NCI-H146 treated with DMSO at 0.1 percent for 48 hours (cell line): Measurements from ENCODE around the gene DLG2.
A peak's percentile ranks its signal among the peaks of the same experiment; 100 is the strongest.

Experiments
- DNase-seq: peaks from one replicate; lab custom pipeline; 2025; ENCODE audit not compliant: unreplicated experiment; lab: John Stamatoyannopoulos, UW

The DLG2 gene

GRCh38 chr11:83918476-83918875 is 1708.7 kb downstream of the DLG2 start:
- no peak for DNase-seq

- no peak for DNase-seq
Observed at GRCh38 chr11:83914995-83915394, 1712.1 kb downstream of the DLG2 start.

GRCh38 chr11:83909579-83910534 is 1717.3 kb downstream of the DLG2 start:
- DNase-seq = no peak

GRCh38 chr11:83908298-83908856 is 1718.8 kb downstream of the DLG2 start:
- DNase-seq = no peak

DNA sequence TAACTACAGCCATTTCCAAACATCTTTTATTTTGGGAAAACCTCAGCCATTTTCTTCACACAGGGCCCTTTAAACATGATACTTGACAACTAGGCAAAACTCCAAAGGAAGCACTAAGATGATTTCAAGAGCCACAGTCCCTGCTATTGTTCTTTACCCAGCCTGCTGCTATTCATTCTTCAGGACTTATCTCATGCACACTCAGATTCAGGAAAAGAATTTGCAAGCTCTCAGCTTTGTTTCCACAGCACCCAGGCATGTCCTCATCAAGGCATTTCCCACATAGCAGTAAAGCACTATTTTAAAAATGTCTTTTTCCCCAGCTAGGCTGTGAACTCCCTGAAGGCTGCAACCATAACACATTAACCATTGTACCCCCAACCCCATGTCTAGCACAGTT is 1731.6 kb downstream of the DLG2 start:
- no peak for DNase-seq

DNA sequence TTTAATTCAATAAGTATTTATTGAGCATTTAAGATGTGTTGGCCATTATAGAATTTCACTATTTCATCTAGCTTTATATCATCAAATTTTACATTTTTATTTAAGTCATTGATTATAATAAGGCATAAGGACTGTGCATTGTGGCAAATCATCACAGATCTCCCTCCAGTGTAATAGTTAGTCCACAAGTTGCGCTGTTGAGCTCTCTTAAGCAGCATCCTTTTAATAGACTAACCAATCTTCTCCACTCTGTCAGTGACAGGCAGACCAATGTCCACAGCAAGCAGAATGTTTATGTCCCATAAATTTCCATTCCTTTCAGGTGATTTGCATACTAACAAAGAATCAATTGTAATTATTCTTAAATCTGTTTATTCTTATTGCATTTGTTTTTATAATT is 1745.7 kb downstream of the DLG2 start:
- DNase-seq = no peak

DNA sequence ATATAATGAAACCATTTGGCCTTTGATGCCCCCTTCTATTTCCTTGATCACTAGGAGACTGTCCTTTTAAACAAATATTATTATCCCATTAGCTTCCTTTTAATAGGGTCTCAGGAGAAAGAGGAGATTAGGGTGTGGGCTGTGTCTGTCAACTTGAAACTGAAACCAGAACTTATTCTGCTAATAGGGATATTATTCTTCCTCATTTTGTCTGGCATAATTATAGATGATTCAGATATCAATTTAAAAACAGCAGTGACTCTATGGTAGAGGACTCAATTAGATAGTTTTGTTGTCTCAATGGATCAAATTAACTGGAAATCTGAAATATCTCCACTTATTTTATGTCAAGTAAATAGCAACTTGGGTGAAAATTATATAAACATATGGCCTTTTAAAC is 1756.1 kb downstream of the DLG2 start:
- peak; percentile 23 for DNase-seq

GRCh38 chr11:83866655-83867054 is 1760.5 kb downstream of the DLG2 start:
- no peak for DNase-seq

DNA sequence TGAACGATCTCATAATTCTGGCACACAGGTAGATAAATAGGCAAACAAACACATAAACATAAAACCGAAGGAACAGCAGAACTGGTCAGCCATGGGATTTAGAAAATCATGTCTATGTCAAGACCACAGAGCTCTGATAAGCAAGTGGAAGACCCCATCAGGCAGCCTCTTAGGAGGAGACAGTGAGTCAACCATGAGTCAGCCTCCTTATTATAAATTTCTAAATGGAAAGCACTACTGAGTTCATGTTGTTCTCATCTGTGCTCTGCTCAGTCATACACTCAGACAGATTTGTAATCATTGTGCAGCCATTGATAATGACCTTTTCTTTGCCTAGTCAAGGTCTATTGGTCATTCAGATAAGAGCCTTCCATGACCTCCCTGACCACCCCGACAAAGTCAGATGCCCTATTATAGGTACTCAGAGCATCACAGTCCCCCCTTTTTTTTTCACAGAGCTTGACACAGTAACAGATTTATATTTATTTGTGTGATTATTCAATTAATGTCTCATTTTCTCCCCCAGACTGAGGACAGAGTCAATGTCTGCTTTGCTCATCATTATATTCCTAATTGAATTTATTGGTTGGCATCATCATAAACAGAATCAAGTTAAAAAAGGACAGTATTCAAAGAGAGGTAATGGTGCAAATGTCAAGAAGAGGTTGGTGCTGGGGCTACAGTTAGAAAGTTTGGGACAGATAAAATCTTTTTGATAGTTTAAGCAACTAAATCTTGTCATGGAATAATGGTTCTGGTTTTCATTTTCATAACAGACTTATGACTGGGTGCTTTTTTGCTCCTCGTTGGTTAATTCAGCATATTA is 1761.3 kb downstream of the DLG2 start:
- DNase-seq = no peak

GRCh38 chr11:83864412-83865057 is 1762.6 kb downstream of the DLG2 start:
- no peak for DNase-seq

DNA sequence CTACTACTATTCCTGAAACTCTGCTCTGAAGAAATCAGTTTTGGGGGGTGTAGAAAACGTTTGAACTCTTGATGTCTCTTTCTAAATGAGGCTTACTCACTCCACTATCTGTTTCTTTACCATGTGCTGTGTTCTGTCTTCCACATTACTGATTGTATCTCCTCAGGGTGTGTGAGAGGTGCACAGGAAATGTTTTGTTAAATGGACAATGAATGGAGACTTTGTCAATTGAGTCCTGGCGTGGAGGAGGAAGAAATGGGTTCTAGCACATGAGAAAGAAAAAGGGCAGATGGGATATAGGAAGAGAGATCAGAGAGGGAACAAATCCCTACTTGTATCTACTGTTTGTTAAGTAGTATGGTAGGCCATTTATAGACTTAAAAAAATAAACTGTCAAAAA is 1763.9 kb downstream of the DLG2 start:
- DNase-seq = no peak

DNA sequence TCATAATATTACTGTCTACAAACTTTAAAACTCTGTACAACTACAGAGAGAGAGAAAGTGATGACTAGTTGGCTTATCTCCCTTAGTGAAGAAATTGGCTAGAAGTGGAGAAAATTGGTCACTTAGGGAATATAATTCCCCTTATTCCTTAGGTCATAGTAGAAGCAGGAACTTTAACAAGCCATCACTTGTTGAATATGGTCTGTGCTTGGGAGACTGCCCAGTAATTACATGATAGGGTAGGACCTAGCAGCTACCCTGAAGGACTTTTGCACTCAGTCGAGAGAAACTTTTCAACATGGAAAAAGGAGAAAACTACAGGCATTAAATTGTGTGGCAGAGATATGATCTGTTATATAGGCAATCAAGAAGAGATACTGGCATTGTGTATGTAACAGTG is 1764.5 kb downstream of the DLG2 start:
- DNase-seq = no peak

DNA sequence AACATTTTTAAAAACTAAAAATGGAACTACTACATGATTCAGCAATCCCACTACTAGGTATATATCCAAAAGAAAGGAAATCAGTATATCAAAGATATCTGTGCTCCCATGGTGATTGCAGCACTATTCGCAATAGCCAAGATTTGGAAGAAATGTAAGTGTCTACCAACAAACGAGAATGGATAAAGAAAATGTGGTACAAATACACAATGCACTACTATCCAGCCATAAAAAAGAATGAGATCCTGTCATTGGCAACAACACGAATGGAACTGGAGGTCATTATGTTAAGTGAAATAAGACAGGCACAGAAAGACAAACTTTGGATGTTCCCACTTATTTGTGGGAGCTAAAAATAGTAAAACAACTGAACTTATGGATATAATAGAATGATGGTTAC is 1765.1 kb downstream of the DLG2 start:
- no peak for DNase-seq

- DNase-seq = no peak
Observed at GRCh38 chr11:83858694-83859093, 1768.5 kb downstream of the DLG2 start.

DNA sequence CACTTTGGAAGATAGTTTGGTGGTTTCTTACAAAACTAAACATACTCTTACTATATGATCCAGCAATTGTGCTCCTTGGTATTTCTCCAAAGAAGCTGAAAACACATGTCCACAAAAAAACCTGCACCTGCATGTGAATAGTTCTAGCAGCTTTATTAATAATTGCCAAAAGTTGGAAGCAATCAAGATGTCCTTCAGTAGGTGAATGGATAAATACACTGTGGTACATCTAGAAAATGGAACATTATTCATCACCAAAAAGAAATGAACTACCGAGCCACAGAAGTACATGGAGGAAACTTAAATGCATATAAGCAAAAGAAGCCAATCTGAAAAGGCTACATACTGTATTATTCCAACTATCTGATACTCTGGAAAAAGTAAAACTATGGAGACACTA is 1771.9 kb downstream of the DLG2 start:
- no peak for DNase-seq

GRCh38 chr11:83852775-83853442 is 1774.2 kb downstream of the DLG2 start:
- no peak for DNase-seq

DNA sequence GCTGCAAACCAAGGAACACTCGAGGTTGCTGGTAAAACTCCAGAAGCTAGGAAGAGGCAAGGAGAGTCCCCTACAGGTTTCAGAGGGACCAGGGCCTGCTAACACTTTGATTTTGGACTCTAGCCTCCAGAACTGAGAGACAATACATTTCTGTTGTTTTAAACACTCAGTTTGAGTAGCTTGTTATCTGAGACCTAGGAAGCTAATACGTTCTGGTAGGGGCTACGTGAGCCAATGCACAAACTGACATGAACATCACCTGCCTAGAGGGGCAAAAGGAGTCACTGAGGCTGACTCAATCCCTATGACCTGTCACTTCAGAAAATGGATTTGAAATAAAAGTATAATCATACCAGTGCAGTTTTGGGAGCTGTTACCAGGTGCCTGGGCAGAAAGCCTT is 1775.1 kb downstream of the DLG2 start:
- DNase-seq = no peak

- DNase-seq = no peak
Observed at GRCh38 chr11:83847467-83848034, 1779.6 kb downstream of the DLG2 start.

DNA sequence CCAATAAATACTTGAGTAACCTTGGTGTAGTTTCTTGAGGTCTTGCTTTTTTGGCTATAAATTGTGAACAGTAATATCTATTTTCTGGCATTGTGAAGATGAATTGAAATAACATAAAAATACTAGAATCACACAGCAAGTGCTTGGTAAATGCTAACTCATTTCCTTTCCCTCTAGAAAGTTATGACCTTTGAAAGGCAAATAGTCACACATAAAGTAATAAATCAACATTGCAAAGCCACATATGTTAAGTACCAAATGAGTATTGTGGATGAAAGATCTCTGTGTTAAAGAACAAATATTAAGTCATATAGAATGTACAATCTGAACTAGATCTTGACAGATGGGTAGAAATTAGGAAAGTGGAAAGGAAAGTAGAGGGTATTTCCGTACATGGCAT is 1781.3 kb downstream of the DLG2 start:
- no peak for DNase-seq

DNA sequence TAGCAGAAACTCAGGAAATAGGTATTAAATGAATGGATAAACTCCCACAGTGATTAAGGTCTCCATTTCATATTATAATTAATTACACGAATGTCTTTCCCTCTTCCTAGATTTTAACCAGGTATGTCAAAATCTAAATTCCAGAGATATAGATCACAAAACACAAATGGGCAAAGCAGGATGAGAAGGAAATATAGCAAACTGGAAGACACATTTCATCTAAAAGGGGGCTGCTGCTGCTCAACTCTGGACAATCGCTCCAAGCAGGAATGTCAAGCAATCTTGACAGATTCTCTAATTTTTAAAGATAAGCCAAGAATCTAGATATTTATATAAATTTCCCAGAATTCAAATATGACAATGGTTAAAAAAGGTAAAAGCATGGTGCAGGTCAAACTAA is 1786.8 kb downstream of the DLG2 start:
- no peak for DNase-seq
